Activated CD8-positive, alpha-beta memory T cell treated with anti-CD3 and anti-CD28 coated beads, Interleukin-2, amount 50 U/mL, for 24 hours (primary cell): ENCODE measurements around the gene MOGAT2.

Experiments
- DNase-seq: peaks from one replicate; pipeline ENCODE4 v3.0.0-alpha.2; 2020; ENCODE audit errors: extremely low read depth

Gene MOGAT2

GRCh38 chr11:75759832-75760231 is 42.2 kb downstream of the MOGAT2 start:
- DNase-seq: no peak

- no peak for DNase-seq
Observed at GRCh38 chr11:75760243-75760642, 42.6 kb downstream of the MOGAT2 start.

- DNase-seq: no peak
Observed at GRCh38 chr11:75760710-75761493, 43.3 kb downstream of the MOGAT2 start.

- DNase-seq: no peak
Observed at GRCh38 chr11:75762158-75762557, 44.5 kb downstream of the MOGAT2 start.

- no peak for DNase-seq
Observed at GRCh38 chr11:75762885-75763284, 45.2 kb downstream of the MOGAT2 start.

- DNase-seq: no peak
Observed at GRCh38 chr11:75763846-75764245, 46.2 kb downstream of the MOGAT2 start.

GRCh38 chr11:75765116-75765515 is 47.5 kb downstream of the MOGAT2 start:
- no peak for DNase-seq

GRCh38 chr11:75766443-75767227 is 49.0 kb downstream of the MOGAT2 start:
- no peak for DNase-seq

GRCh38 chr11:75767228-75767572 is 49.6 kb downstream of the MOGAT2 start:
- no peak for DNase-seq

GRCh38 chr11:75767793-75768111 is 50.1 kb downstream of the MOGAT2 start:
- no peak for DNase-seq

- peak; percentile 23 for DNase-seq
Observed at GRCh38 chr11:75768112-75768908, 50.7 kb downstream of the MOGAT2 start, which contains the start of gene DGAT2. TSS of gene DGAT2 (plus strand) at chr11:75768778. CDS start at chr11:75768992, 214 bp downstream.

GRCh38 chr11:75768909-75769771 is 51.5 kb downstream of the MOGAT2 start:
- DNase-seq: no peak

GRCh38 chr11:75770102-75770501 is 52.5 kb downstream of the MOGAT2 start:
- DNase-seq: no peak

- DNase-seq: no peak
Observed at GRCh38 chr11:75771646-75772410, 54.2 kb downstream of the MOGAT2 start.

GRCh38 chr11:75773595-75774353 is 56.1 kb downstream of the MOGAT2 start:
- DNase-seq: no peak

GRCh38 chr11:75775056-75775455 is 57.4 kb downstream of the MOGAT2 start:
- DNase-seq: no peak

- no peak for DNase-seq
Observed at GRCh38 chr11:75776546-75776945, 58.9 kb downstream of the MOGAT2 start.

GRCh38 chr11:75777461-75778110 is 59.9 kb downstream of the MOGAT2 start:
- no peak for DNase-seq

- no peak for DNase-seq
Observed at GRCh38 chr11:75778962-75779361, 61.3 kb downstream of the MOGAT2 start.
